ENCODE measurements around the gene ABHD2. TPM values are rescaled to one million over a fixed set of nuclear protein-coding genes. Genes with fewer than 3 reads are reported as not detected.

ABHD2 gene
- total and polyA plus RNA-seq, 2 experiments from 2014 or later: 5.2 to 15.2 TPM

- TF ChIP-seq REST (IDR thresholded peaks at IDR 0.05; ENCODE audit: unreplicated experiment) (no peak), EZH2phosphoT487 (IDR thresholded peaks at IDR 0.05; ENCODE audit: unreplicated experiment) (no peak), CTCF (conservative IDR thresholded peaks at IDR 0.05; ENCODE audit: low read depth in 2 of 2) (no peak)
These were observed 113.3 kb downstream of the ABHD2 start (continued) for GRCh38 chr15:89201465-89202005.

- H4K20me1 ChIP-seq (replicated peaks; ENCODE audit: insufficient read depth): no peaks in the 10 kb centered on the region
- Mint-ChIP-seq H3K27me3 (ENCODE audit: insufficient read depth, low read depth, poor library complexity) (peaks cover 8% of the 10 kb centered on the region), H3K4me3 (no peak overlapping the region), H3K4me1 (peaks cover 35% of the 10 kb centered on the region), H3K9me3 (no peaks in the 10 kb centered on the region), H3K36me3 (ENCODE audit: low read depth) (no peaks in the 10 kb centered on the region), H3K27ac (no peak overlapping the region)
- no peak overlapping the region for H3K27ac ChIP-seq (ENCODE audit: low read depth)
- H2AFZ ChIP-seq: no peak overlapping the region
- H3K9me2 ChIP-seq (ENCODE audit: insufficient read depth): no peaks in the 10 kb centered on the region
- DNase-seq (ENCODE audit: low spot score) (no peak), ATAC-seq (no peak)
- H3K27me3 ChIP-seq (ENCODE audit: insufficient read depth): no peaks in the 10 kb centered on the region
- H3F3A ChIP-seq (replicated peaks; ENCODE audit: low read depth): no peaks in the 10 kb centered on the region
- H3K4me2 ChIP-seq: no peak overlapping the region
- H3K79me2 ChIP-seq (replicated peaks; ENCODE audit: insufficient read depth): no peaks in the 10 kb centered on the region
- H3K4me1 ChIP-seq (ENCODE audit: insufficient read depth): peaks cover 31% of the 10 kb centered on the region
- no peaks in the 10 kb centered on the region for H3K36me3 ChIP-seq (ENCODE audit: insufficient read depth)
- H3K4me3 ChIP-seq: no peak overlapping the region
- TF ChIP-seq NANOG (IDR thresholded peaks at IDR 0.05; ENCODE audit: borderline replicate concordance) (no peak), CREB1 (CRISPR knock-in tag; IDR thresholded peaks at IDR 0.05; ENCODE audit: low read depth) (no peak), STAT1 (IDR thresholded peaks at IDR 0.05; ENCODE audit: unreplicated experiment) (no peak), JUNB (IDR thresholded peaks at IDR 0.05; ENCODE audit: unreplicated experiment) (no peak), ZNF331 (CRISPR knock-in tag; IDR thresholded peaks at IDR 0.05; ENCODE audit: low read depth) (no peak), ZNF462 (CRISPR knock-in tag; IDR thresholded peaks at IDR 0.05) (no peak), EZH2 (IDR thresholded peaks at IDR 0.05; ENCODE audit: low read depth, unreplicated experiment) (no peak), EZH2phosphoT487 (IDR thresholded peaks at IDR 0.05; ENCODE audit: unreplicated experiment) (no peak)
These were observed 115.5 kb downstream of the ABHD2 start for GRCh38 chr15:89203705-89204273.

Data from GM23338 (cell line).